Esophagus squamous epithelium (tissue), 4 donors: ENCODE measurements around the gene CACNA1I.

Source experiments
- CTCF ChIP-seq, 6 experiments: fragments of 450-650 bp in 4 of 6; fragments of 200-600 bp in 2 of 6; sonication (generic) in 2 of 6; IDR thresholded peaks; one replicate each; pipeline ENCODE4 v1.5.1; 2016 to 2019; ENCODE audit warnings: antibody characterized with exemption in 6 of 6, mild to moderate bottlenecking in 4 of 6, moderate library complexity in 4 of 6
- POLR2A ChIP-seq, 4 donors: fragments of 450-650 bp; IDR thresholded peaks; one replicate each; pipeline ENCODE4 v1.6.1; 2017; ENCODE audit warnings: antibody characterized with exemption in 4 of 4, mild to moderate bottlenecking in 4 of 4, moderate library complexity in 3 of 4

- no peak for TF ChIP-seq POLR2A (IDR thresholded peaks at IDR 0.05)
- TF ChIP-seq CTCF (IDR thresholded peaks at IDR 0.05): no peak
Observed at GRCh38 chr22:39595622-39596172, 25.1 kb downstream of the CACNA1I start.
